Mucosa of descending colon (tissue), 3 donors: ENCODE measurements around the gene MVB12B. TPM values are rescaled to one million over a fixed set of nuclear protein-coding genes. Genes with fewer than 3 reads are reported as not detected.
"Not testable (repeated sequence)": the region's sequence is repeated elsewhere in the genome, so short reads cannot be mapped to it uniquely, and the experiment has no call there.

ENCODE experiments used
- ATAC-seq: fragments of 200-7000 bp; cut with Tn5 transposase; one replicate; pipeline ENCODE4 v1.9.1; 2020; ENCODE audit warnings: mild to moderate bottlenecking, moderate library complexity
- DNase-seq, 3 donors: peaks; one replicate each; pipeline ENCODE4 v3.0.0-alpha.2; 2020
- H3K36me3 ChIP-seq: fragments of 200-600 bp; one replicate; pipeline ENCODE4 v1.8.0; 2021; ENCODE audit warnings: low read depth, mild to moderate bottlenecking
- H3K4me1 ChIP-seq: fragments of 200-600 bp; one replicate; pipeline ENCODE4 v1.8.0; 2021; ENCODE audit warnings: low read depth, mild to moderate bottlenecking
- H3K4me3 ChIP-seq: fragments of 200-600 bp; one replicate; pipeline ENCODE4 v1.8.0; 2021; ENCODE audit warnings: mild to moderate bottlenecking
- H3K9me3 ChIP-seq: fragments of 200-600 bp; one replicate; pipeline ENCODE4 v1.8.0; 2021; ENCODE audit warnings: mild to moderate bottlenecking
- intact Hi-C, 2 donors: fragments of 100-400 bp; cut with DNase I in 1 of 2; cut with micrococcal nuclease in 1 of 2; formaldehyde crosslinking; loops; one replicate each; pipeline versions ENCODE4 v1.11.0 to v1.11.1; 2022; cut with DNase I, micrococcal nuclease
- total RNA-seq, 3 donors: library from RNA; stranded (reverse); fragmentation: NEBNext Ultra II Directional in 2 of 3; extraction: Animal tissue kit (Norgen Biotek cat#: 25700) in 2 of 3; gene quantifications; one replicate each; pipeline versions ENCODE4 v1.2.1 to v1.2.4, GENCODE V29; 2021 to 2023
- TF ChIP-seq, protein P1 (sequence below): fragments of 200-600 bp; IDR thresholded peaks from one replicate; pipeline ENCODE4 v1.8.0; 2022; ENCODE audit warnings: antibody characterized with exemption, mild to moderate bottlenecking
- donor health status: DM: no; HTN: no; CAD: no; lungs with moderate emphysema.
- donor health status: DM: no; HTN: no; CAD: no.
- donor health status: DM: no; HTN: yes; CAD: no.

The MVB12B gene
- total RNA-seq, 3 donors from 2014 or later = 16.8 to 26.4 (median 21.6) TPM

DNA sequence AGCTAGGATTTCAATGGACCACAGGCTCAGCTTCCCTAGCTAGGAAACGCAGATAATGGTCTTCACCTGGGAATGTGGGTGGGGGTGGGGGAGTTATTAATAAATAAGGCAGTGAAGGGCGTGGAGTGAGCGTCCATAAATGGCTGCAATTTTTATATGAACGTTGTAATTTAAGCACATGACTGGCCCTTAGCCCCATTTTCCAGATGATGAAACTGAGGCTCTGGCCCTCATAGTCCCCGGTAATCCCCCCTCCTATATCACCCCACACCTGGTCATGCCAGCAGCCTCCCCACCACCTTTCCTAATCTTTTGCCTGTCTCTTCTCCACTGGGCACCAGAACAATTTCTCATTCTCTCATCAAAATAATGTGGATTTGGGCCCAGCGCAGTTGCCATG, 225.2 kb downstream of the MVB12B start:
- H3K36me3 ChIP-seq = no peaks in the 10 kb centered on the region

DNA sequence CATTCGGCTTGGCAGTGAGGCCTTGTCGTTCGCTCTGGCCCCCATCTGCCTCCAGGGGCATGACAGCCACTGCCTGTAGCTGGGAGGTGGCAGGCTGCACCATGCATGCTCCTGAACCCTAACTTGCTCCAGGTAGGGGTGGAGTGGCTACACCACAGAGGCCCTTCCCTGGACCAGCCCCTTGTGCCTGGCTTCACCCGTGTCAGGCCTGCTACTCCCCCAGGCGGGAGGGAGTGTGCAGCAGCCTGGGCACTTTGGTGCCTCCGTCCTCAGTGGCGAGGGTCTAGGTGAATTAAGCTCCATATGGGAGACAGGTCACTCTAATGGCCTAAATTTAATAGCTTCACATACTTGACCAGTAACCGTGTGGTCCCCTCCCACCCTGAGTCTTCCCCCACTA, 227.7 kb downstream of the MVB12B start:
- TF ChIP-seq, protein P1, sequence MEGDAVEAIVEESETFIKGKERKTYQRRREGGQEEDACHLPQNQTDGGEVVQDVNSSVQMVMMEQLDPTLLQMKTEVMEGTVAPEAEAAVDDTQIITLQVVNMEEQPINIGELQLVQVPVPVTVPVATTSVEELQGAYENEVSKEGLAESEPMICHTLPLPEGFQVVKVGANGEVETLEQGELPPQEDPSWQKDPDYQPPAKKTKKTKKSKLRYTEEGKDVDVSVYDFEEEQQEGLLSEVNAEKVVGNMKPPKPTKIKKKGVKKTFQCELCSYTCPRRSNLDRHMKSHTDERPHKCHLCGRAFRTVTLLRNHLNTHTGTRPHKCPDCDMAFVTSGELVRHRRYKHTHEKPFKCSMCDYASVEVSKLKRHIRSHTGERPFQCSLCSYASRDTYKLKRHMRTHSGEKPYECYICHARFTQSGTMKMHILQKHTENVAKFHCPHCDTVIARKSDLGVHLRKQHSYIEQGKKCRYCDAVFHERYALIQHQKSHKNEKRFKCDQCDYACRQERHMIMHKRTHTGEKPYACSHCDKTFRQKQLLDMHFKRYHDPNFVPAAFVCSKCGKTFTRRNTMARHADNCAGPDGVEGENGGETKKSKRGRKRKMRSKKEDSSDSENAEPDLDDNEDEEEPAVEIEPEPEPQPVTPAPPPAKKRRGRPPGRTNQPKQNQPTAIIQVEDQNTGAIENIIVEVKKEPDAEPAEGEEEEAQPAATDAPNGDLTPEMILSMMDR = no peak
- H3K36me3 ChIP-seq = no peaks in the 10 kb centered on the region
- DNase-seq (no peak), ATAC-seq (no peak)
- H3K4me1 ChIP-seq = no peaks in the 10 kb centered on the region
- no peaks in the 10 kb centered on the region for H3K9me3 ChIP-seq
- H3K4me3 ChIP-seq = no peak overlapping the region
- intact Hi-C loops = loop anchor here in 1 of 2 donors (10.0 kb wide), 1 partner anchor 49 kb away; no protein-coding TSS in a partner anchor

More for the DNA sequence above, 225.2 kb downstream of the MVB12B start:
- H3K4me3 ChIP-seq = no peak overlapping the region
- H3K4me1 ChIP-seq = no peaks in the 10 kb centered on the region
- intact Hi-C loops = loop anchor here in 1 of 2 donors (10.0 kb wide), 1 partner anchor 47 kb away; no protein-coding TSS in a partner anchor
- ATAC-seq (no peak), DNase-seq (no peak)
- H3K9me3 ChIP-seq = no peaks in the 10 kb centered on the region
- TF ChIP-seq, protein P1 = no peak

DNA sequence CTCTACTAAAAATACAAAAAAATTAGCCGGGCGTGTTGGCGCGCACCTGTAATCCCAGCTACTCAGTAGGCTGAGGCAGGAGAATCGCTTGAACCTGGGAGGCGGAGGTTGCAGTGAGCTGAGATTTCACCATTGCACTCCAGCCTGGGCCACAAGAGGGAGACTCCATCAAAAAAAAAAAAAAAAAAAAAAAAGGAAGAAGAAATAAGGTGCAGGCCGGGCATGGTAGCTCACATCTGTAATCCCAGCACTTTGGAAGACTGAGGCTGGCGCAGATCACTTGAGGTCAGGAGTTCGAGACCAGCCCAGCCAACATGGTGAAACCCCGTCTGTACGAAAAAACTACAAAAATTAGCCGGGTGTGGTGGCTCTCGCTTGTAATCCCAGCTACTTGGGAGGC, 228.8 kb downstream of the MVB12B start:
- not testable (repeated sequence) for H3K4me1 ChIP-seq, ATAC-seq, H3K36me3 ChIP-seq, H3K4me3 ChIP-seq, DNase-seq, H3K9me3 ChIP-seq
- intact Hi-C loops = loop anchor here in 1 of 2 donors (10.0 kb wide), 1 partner anchor 51 kb away; no protein-coding TSS in a partner anchor
